HG03280 (cell line): ENCODE measurements around the gene FOXG1.

Experiments used
- ATAC-seq: cut with Tn5 transposase; IDR thresholded peaks from one replicate; pipeline ENCODE4 v1.9.1; 2021; ENCODE audit warnings: mild to moderate bottlenecking, moderate library complexity; ENCODE audit not compliant: unreplicated experiment

The FOXG1 gene

GRCh38 chr14:28774764-28775735, 8.5 kb downstream of the FOXG1 start:
- ATAC-seq, result no peak

- ATAC-seq, result no peak
Observed at GRCh38 chr14:28776482-28777266, 10.1 kb downstream of the FOXG1 start.

- no peak for ATAC-seq
Observed at GRCh38 chr14:28777471-28778137, 11.0 kb downstream of the FOXG1 start.

- ATAC-seq, result no peak
Observed at GRCh38 chr14:28778138-28779117, 11.8 kb downstream of the FOXG1 start.

- ATAC-seq, result no peak
Observed at GRCh38 chr14:28779456-28779855, 12.9 kb downstream of the FOXG1 start.

- ATAC-seq, result no peak
Observed at GRCh38 chr14:28780843-28781820, 14.5 kb downstream of the FOXG1 start.

- no peak for ATAC-seq
Observed at GRCh38 chr14:28782301-28782700, 15.7 kb downstream of the FOXG1 start.

- no peak for ATAC-seq
Observed at GRCh38 chr14:28783664-28784063, 17.1 kb downstream of the FOXG1 start.

GRCh38 chr14:28784096-28785048, 17.8 kb downstream of the FOXG1 start:
- ATAC-seq, result no peak

- no peak for ATAC-seq
Observed at GRCh38 chr14:28785096-28785952, 18.7 kb downstream of the FOXG1 start.

- no peak for ATAC-seq
Observed at GRCh38 chr14:28807518-28807917, 40.9 kb downstream of the FOXG1 start.

GRCh38 chr14:28813810-28814209, 47.2 kb downstream of the FOXG1 start:
- ATAC-seq, result no peak
